Loucy (cell line): ENCODE results near the gene GUCA2A.

Experiments
- CTCF ChIP-seq: fragments of 200-600 bp; sonication (generic); conservative IDR thresholded peaks from 2 replicates; pipeline ENCODE4 v1.5.1; 2014; ENCODE audit warnings: mild to moderate bottlenecking, antibody characterized with exemption, low read length
- EZH2phosphoT487 ChIP-seq: fragments of 200-600 bp; IDR thresholded peaks from 2 replicates; pipeline ENCODE4 v1.6.1; 2018; ENCODE audit warnings: antibody characterized with exemption, mild to moderate bottlenecking, moderate library complexity, borderline replicate concordance

DNA sequence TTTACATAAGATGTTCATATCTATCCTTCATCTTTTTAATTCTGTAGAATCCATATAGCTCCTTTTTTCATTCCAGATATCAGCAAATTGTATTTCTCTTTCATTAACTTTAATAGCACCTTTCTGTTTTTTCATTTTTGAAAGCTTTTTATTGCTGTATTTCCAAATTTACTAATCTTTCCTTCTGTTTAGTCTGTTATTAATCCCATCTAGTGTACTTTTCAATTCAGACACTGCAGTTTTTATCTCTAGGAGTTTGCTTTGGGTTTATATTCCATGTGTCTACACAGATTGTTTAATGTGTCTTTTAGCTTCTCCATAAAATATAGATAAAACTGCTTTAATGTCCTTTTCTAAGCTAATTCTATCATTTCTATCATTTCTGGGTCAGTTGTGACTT, 37.4 kb upstream of the GUCA2A start:
- TF ChIP-seq CTCF (no peak), EZH2phosphoT487 (no peak)
